RWPE2 (cell line): ENCODE measurements around the gene ACSL1.

Experiments used
- ATAC-seq: fragments of 200-7000 bp; cut with Tn5 transposase; 3 replicates; pipeline ENCODE4 v1.9.1; 2021; ENCODE audit warnings: low read depth
- DNase-seq: peaks from one replicate; pipeline ENCODE4 v3.0.0-alpha.2; 2020; ENCODE audit warnings: low spot score
- H3K27ac ChIP-seq: fragments of 450-650 bp; 2 replicates; pipeline ENCODE4 v1.5.1; 2017; ENCODE audit warnings: mild to moderate bottlenecking; ENCODE audit not compliant: poor library complexity, severe bottlenecking
- H3K27me3 ChIP-seq: fragments of 250-450 bp; sonication (Bioruptor Pico); 2 replicates; pipeline ENCODE4 v1.5.1; 2021; ENCODE audit warnings: mild to moderate bottlenecking, moderate library complexity; ENCODE audit not compliant: insufficient read depth, poor library complexity, severe bottlenecking
- H3K36me3 ChIP-seq: fragments of 250-450 bp; sonication (Bioruptor Pico); 2 replicates; pipeline ENCODE4 v1.5.1; 2020; ENCODE audit warnings: low read depth, mild to moderate bottlenecking, moderate library complexity
- H3K4me1 ChIP-seq: fragments of 250-450 bp; sonication (Bioruptor Pico); 2 replicates; pipeline ENCODE4 v1.5.1; 2021; ENCODE audit warnings: mild to moderate bottlenecking, moderate library complexity; ENCODE audit not compliant: insufficient read depth, poor library complexity, severe bottlenecking
- H3K4me3 ChIP-seq: fragments of 250-450 bp; sonication (Bioruptor Pico); 2 replicates; pipeline ENCODE4 v1.5.1; 2021; ENCODE audit warnings: mild to moderate bottlenecking, moderate library complexity; ENCODE audit not compliant: severe bottlenecking
- H3K9me3 ChIP-seq: fragments of 250-450 bp; sonication (Bioruptor Pico); 2 replicates; pipeline ENCODE4 v1.5.1; 2021; ENCODE audit warnings: mild to moderate bottlenecking, moderate library complexity; ENCODE audit not compliant: severe bottlenecking
- TF ChIP-seq, protein P1 (sequence below): fragments of 450-650 bp; IDR thresholded peaks from one replicate; pipeline ENCODE4 v1.5.1; 2017; ENCODE audit warnings: mild to moderate bottlenecking, moderate library complexity; ENCODE audit not compliant: poor library complexity, severe bottlenecking

Gene ACSL1

GRCh38 chr4:184706453-184706852 lies 119.3 kb downstream of the ACSL1 start:
- ATAC-seq, result no peak
- no peak for DNase-seq
- Histone ChIP-seq H3K27ac (no peak overlapping the region), H3K4me1 (no peaks in the 10 kb centered on the region), H3K27me3 (no peaks in the 10 kb centered on the region), H3K9me3 (no peaks in the 10 kb centered on the region), H3K36me3 (peaks cover 88% of the 10 kb centered on the region), H3K4me3 (no peak overlapping the region)
- TF ChIP-seq, protein P1, sequence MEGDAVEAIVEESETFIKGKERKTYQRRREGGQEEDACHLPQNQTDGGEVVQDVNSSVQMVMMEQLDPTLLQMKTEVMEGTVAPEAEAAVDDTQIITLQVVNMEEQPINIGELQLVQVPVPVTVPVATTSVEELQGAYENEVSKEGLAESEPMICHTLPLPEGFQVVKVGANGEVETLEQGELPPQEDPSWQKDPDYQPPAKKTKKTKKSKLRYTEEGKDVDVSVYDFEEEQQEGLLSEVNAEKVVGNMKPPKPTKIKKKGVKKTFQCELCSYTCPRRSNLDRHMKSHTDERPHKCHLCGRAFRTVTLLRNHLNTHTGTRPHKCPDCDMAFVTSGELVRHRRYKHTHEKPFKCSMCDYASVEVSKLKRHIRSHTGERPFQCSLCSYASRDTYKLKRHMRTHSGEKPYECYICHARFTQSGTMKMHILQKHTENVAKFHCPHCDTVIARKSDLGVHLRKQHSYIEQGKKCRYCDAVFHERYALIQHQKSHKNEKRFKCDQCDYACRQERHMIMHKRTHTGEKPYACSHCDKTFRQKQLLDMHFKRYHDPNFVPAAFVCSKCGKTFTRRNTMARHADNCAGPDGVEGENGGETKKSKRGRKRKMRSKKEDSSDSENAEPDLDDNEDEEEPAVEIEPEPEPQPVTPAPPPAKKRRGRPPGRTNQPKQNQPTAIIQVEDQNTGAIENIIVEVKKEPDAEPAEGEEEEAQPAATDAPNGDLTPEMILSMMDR, result no peak

GRCh38 chr4:184705692-184706091 lies 120.1 kb downstream of the ACSL1 start:
- DNase-seq (no peak), ATAC-seq (no peak)
- H3K27ac ChIP-seq, result no peak overlapping the region
- no peaks in the 10 kb centered on the region for H3K27me3 ChIP-seq
- TF ChIP-seq, protein P1, result no peak
- no peaks in the 10 kb centered on the region for H3K9me3 ChIP-seq
- no peak overlapping the region for H3K4me3 ChIP-seq
- H3K36me3 ChIP-seq, result peaks cover 88% of the 10 kb centered on the region
- H3K4me1 ChIP-seq, result no peaks in the 10 kb centered on the region
